NCI-H774 (cell line): ENCODE data around the gene P4HTM.
"Not testable (repeated sequence)": the region's sequence is repeated elsewhere in the genome, so short reads cannot be mapped to it uniquely, and the experiment has no call there.

Experiments
- DNase-seq: peaks from one replicate; lab custom pipeline; 2025; lab: John Stamatoyannopoulos, UW

Gene P4HTM

DNA sequence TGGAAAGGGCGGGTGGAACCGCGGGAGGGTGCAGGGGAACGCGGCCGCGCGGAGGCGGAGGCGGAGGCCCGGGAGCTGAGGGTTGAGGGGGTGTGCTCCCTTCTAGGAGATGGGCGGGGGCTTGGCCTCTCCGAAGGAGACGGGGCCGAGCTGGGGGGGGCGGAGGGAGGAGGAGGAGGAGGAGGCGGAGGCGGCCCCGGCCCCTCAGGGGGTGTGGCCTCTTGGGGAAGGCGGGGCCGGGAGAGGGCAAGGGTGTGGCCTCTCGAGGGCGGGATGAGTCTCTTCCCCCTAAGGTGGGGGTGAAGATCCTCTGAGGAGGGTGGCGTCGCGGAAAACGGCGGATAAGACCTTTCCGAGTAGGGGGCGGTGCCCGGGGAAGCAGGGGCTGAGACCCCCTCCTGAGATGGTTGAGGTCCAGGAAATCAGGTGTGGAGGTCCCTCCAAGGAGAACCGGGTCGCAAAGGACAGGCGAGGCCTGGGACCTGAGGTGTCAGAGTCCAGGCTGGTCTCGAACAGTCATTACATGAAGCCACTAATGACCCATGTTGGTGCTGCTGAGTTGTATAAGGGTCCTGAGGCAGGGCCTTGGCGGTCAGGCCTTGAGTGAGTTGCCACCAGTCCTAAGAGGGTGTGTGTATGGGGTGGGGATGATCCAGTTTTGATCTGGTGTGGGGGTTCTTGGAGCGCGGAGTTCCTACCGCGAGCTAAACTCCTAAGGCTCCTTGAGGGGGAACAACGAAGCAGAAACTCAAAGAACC is 17.9 kb downstream of the P4HTM start:
- DNase-seq, result peak; percentile 54

DNA sequence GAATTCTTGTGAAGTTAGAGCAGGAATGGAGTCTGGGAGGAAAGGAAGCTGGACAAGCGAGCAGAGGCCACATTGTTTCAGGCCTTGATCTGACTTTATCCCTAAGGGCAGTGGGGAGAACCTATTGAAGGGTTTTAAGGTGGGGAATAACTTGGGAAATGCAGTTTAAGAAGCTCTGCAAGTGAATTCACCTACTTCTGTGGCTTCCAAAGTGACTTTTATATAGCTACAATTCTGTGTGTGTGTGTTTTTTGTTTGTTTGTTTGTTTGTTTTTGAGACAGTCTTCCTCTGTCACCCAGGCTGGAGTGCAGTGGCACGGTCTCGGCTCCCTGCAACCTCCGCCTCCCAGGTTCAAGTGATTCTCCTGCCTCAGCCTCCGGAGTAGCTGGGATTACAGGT is 18.6 kb downstream of the P4HTM start:
- DNase-seq, result not testable (repeated sequence)

DNA sequence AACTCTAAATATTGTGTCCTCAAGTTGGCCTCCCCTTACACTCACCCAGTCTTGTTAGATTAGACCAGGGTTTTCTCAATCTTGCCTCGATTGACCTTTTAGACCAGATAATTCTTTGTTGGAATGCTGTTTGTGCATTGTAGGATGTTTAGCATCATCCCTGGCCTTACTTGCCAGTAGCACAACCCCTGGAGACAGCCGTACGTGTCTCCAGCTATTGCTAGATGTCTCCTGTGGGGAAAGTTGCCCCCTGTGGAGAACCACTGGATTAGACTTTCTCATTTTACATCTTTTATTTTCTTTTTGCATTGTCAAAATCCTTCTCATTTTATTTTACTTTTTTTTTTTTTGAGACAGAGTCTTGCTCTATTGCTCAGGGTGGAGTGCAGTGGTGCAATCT is 19.4 kb downstream of the P4HTM start:
- DNase-seq, result no peak

DNA sequence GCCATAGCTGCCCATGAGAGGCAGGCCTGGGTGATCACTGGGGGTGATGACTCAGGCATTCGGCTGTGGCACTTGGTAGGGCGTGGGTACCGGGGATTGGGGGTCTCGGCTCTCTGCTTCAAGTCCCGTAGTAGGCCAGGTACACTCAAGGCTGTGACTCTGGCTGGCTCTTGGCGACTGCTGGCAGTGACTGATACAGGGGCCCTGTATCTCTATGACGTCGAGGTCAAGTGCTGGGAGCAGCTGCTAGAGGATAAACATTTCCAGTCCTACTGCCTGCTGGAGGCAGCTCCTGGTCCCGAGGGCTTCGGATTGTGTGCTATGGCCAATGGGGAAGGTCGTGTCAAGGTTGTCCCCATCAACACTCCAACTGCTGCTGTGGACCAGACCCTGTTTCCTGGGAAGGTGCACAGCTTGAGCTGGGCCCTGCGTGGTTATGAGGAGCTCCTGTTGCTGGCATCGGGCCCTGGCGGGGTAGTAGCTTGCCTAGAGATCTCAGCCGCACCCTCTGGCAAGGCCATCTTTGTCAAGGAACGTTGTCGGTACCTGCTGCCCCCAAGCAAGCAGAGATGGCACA is 22.5 kb downstream of the P4HTM start:
- no peak for DNase-seq

DNA sequence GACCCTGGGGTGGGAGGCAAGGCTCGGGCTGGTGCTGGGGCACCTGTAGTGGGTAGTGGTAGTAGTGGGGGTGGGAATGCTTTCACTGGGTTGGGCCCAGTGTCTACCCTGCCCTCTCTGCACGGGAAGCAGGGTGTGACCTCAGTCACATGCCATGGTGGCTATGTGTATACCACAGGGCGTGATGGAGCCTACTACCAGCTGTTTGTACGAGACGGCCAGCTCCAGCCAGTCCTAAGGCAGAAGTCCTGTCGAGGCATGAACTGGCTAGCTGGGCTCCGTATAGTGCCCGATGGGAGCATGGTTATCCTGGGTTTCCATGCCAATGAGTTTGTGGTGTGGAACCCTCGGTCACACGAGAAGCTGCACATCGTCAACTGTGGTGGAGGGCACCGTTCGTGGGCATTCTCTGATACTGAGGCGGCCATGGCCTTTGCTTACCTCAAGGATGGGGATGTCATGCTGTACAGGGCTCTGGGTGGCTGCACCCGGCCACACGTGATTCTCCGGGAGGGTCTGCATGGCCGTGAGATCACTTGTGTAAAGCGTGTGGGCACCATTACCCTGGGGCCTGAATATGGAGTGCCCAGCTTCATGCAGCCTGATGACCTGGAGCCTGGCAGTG is 23.2 kb downstream of the P4HTM start:
- no peak for DNase-seq

DNA sequence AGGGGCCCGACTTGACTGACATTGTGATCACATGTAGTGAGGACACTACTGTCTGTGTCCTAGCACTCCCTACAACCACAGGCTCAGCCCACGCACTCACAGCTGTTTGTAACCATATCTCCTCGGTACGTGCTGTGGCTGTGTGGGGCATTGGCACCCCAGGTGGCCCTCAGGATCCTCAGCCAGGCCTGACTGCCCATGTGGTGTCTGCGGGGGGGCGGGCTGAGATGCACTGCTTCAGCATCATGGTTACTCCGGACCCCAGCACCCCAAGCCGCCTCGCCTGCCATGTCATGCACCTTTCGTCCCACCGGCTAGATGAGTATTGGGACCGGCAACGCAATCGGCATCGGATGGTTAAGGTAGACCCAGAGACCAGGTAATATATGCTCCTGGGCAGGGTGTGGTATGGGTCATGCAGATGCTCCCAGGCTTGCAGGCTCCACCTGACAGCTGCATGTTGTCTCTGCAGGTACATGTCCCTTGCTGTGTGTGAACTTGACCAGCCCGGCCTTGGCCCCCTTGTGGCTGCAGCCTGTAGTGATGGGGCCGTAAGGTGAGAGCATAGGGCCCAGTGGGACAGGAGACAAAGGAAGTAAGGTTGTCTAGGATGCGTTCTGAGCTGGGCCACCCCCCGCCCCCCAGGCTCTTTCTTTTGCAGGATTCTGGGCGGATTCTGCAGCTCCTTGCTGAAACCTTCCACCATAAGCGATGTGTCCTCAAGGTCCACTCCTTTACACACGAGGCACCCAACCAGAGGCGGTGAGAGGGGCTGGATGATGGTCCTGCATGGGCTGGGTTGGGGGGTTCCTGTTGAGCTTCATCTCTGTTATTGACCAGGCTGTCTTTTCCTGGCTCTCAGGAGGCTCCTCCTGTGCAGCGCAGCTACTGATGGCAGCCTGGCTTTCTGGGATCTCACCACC is 24.0 kb downstream of the P4HTM start:
- no peak for DNase-seq

GRCh38 chr3:49015072-49015471 is 25.0 kb downstream of the P4HTM start:
- no peak for DNase-seq

- DNase-seq, result no peak
These were observed 25.7 kb downstream of the P4HTM start for GRCh38 chr3:49015765-49016164.

GRCh38 chr3:49016414-49017228 is 26.6 kb downstream of the P4HTM start:
- no peak for DNase-seq

GRCh38 chr3:49017229-49017970 is 27.4 kb downstream of the P4HTM start:
- DNase-seq, result no peak

- DNase-seq, result peak; percentile 58
These were observed 28.1 kb downstream of the P4HTM start, which contains the start of gene DALRD3 for GRCh38 chr3:49017971-49018706. Gene DALRD3 (minus strand): TSS chr3:49018580. CDS start chr3:49018564, 16 bp downstream.

DNA sequence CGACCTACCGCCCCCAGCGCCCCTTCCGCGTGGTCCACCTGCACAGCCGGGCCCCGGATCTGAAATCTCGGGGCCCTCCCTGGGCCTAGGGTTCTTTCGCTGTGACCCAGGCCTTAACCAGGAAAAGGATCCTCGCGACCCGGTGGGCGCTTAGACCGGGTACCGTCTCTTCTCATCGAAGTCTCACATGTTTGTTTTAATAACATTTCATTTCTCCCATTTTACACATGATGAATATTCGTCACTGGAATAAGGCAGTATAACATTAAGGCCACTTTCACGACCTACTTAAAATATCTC is 28.6 kb downstream of the P4HTM start:
- DNase-seq, result no peak

- no peak for DNase-seq
These were observed 29.9 kb downstream of the P4HTM start for GRCh38 chr3:49019941-49020329.

GRCh38 chr3:49020330-49021212 is 30.5 kb downstream of the P4HTM start:
- no peak for DNase-seq

DNA sequence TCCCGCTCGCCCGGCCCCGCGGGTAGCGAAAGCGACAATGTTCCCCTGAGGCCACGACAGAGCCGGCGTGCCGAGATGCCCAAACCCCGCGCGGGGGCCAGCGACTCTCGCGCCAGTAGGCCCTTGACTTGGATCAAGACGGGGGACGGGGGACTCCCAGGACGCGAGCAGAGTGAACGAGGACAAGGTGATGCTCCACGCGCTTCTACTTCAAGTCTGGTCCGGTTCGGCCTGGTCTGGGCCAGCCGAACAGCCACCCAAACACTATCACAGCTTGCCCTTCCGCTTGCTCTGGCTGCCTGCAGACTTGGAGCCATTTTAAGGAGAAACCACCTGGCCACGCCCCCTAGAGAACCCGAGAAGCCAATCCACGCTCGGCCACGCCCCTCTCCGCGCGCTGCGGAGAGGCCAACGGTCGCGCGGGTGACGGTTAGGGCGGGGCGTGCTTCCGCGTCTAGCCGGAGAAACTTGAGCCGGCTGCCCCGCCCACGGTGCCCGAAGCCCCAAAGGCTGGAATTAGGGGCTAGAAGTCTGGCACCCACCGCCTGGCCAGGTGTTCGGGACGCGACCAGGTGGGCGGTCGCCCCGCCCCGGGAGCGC is 31.3 kb downstream of the P4HTM start:
- DNase-seq, result peak; percentile 85

DNA sequence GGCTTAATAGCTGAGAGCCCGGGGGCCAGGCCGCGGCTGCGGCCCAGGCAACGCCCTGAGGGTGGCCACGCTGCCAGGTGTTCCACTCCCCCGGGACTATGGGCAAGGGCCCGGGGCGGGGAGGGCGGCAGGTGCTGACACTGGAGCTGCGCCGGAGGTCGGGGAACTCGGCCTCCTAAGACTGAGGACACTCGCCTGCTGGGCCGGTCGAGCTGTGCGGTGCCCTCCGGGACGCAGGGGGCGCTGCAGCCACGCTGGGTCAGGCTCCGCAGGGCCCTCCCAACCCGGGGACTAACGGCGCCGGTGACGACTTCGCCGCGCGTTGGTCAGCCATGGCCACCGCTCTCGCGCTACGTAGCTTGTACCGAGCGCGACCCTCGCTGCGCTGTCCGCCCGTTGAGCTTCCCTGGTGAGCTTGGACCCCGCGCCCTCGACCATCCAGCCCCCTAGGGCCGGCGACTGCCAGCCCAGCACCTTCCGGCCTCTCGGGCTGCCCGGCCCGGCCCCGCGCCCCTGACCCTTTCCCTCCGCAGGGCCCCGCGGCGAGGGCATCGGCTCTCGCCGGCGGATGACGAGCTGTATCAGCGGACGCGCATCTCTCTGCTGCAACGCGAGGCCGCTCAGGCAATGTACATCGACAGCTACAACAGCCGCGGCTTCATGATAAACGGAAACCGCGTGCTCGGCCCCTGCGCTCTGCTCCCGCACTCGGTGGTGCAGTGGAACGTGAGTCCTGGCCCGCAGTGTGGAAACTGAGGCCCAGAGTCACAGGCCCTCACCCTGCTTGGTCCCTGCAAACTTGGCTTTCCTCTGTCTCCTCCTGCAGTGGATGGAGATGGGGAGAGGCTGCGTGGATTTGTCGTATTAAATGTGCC is 32.0 kb downstream of the P4HTM start, which contains the start of gene NDUFAF3:
TSS of gene NDUFAF3 (plus strand) at position 309 of the 875 bp plus-strand sequence. CDS start at position 333, 24 bp downstream.
- peak; percentile 81 for DNase-seq

DNA sequence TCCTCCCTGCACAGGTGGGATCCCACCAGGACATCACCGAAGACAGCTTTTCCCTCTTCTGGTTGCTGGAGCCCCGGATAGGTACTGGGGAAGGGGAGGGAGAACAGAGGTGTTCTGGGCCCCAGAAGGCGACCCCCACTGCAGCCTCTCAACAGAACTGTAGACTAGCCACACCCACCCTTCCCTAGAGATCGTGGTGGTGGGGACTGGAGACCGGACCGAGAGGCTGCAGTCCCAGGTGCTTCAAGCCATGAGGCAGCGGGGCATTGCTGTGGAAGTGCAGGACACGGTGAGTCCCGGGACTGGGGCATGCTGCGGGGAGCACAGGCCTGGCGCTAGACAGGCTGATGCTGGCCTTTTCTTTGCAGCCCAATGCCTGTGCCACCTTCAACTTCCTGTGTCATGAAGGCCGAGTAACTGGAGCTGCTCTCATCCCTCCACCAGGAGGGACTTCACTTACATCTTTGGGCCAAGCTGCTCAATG is 32.7 kb downstream of the P4HTM start:
- no peak for DNase-seq
